CD4-positive, alpha-beta T cell treated with Interleukin-4 for 1 hour (primary cell): ENCODE measurements around the gene TANC1.
"Not testable (repeated sequence)": the region's sequence is repeated elsewhere in the genome, so short reads cannot be mapped to it uniquely, and the experiment has no call there.

Source experiments
- DNase-seq, 2 donors: peaks; one replicate each; pipeline ENCODE4 v3.0.0-alpha.2; 2020 to 2022

Gene TANC1

GRCh38 chr2:159094173-159094737 is 125.8 kb downstream of the TANC1 start:
- no peak for DNase-seq

- DNase-seq, result no peak
These were observed 127.4 kb downstream of the TANC1 start for GRCh38 chr2:159095813-159096212.

- not testable (repeated sequence) for DNase-seq
These were observed 127.9 kb downstream of the TANC1 start for GRCh38 chr2:159096302-159096855.

- DNase-seq, result no peak
These were observed 128.5 kb downstream of the TANC1 start for GRCh38 chr2:159096901-159097300.

GRCh38 chr2:159098361-159098760 is 129.9 kb downstream of the TANC1 start:
- no peak for DNase-seq

- no peak for DNase-seq
These were observed 130.5 kb downstream of the TANC1 start for GRCh38 chr2:159098921-159099411.

GRCh38 chr2:159101755-159102489 is 133.5 kb downstream of the TANC1 start:
- DNase-seq, result no peak

GRCh38 chr2:159103411-159103810 is 135.0 kb downstream of the TANC1 start:
- DNase-seq, result no peak

GRCh38 chr2:159106109-159106508 is 137.7 kb downstream of the TANC1 start:
- DNase-seq, result no peak

GRCh38 chr2:159108181-159108893 is 139.9 kb downstream of the TANC1 start:
- no peak for DNase-seq

- DNase-seq, result no peak
These were observed 141.1 kb downstream of the TANC1 start for GRCh38 chr2:159109517-159109916.

- DNase-seq, result no peak
These were observed 142.3 kb downstream of the TANC1 start for GRCh38 chr2:159110784-159111183.

- no peak for DNase-seq
These were observed 143.0 kb downstream of the TANC1 start for GRCh38 chr2:159111346-159111927.

- no peak for DNase-seq
These were observed 146.4 kb downstream of the TANC1 start for GRCh38 chr2:159114835-159115234.

GRCh38 chr2:159116922-159117321 is 148.5 kb downstream of the TANC1 start:
- no peak for DNase-seq

- DNase-seq, result no peak
These were observed 149.2 kb downstream of the TANC1 start for GRCh38 chr2:159117658-159118057.

GRCh38 chr2:159118115-159118858 is 149.8 kb downstream of the TANC1 start:
- DNase-seq, result peak; percentile 68 to 73

GRCh38 chr2:159118859-159119500 is 150.5 kb downstream of the TANC1 start:
- DNase-seq, result no peak

- DNase-seq, result no peak
These were observed 151.3 kb downstream of the TANC1 start for GRCh38 chr2:159119652-159120257.

- DNase-seq, result no peak
These were observed 155.3 kb downstream of the TANC1 start for GRCh38 chr2:159123786-159124185.

GRCh38 chr2:159124441-159124911 is 156.0 kb downstream of the TANC1 start:
- DNase-seq, result no peak
